Left lung (tissue), 10 donors: ENCODE measurements around the gene HRCT1. TPM values are rescaled to one million over a fixed set of nuclear protein-coding genes. Genes with fewer than 3 reads are reported as not detected.
"Not testable (repeated sequence)": the region's sequence is repeated elsewhere in the genome, so short reads cannot be mapped to it uniquely, and the experiment has no call there.

Source experiments
- ATAC-seq: fragments of 200-7000 bp; cut with Tn5 transposase; one replicate; pipeline ENCODE4 v1.9.1; 2020; ENCODE audit warnings: moderate library complexity
- DNase-seq, 4 donors: peaks; one replicate each; pipeline ENCODE4 v3.0.0-alpha.2; 2013 to 2020
- H3K27ac ChIP-seq, 2 donors: fragments of 200-600 bp; sonication (generic) in 1 of 2; one replicate each; pipeline versions ENCODE4 v1.5.0 to v1.8.0; 2020 to 2021
- H3K27me3 ChIP-seq, 2 donors: fragments of 200-600 bp; sonication (generic) in 1 of 2; one replicate each; pipeline versions ENCODE4 v1.5.0 to v1.8.0; 2020 to 2021
- H3K36me3 ChIP-seq, 2 donors: fragments of 200-600 bp; sonication (generic) in 1 of 2; one replicate each; pipeline versions ENCODE4 v1.5.0 to v1.8.0; 2020 to 2021
- H3K4me1 ChIP-seq, 2 donors: fragments of 200-600 bp; one replicate each; pipeline ENCODE4 v1.8.0; 2021
- H3K4me3 ChIP-seq, 2 donors: fragments of 200-600 bp; sonication (generic) in 1 of 2; one replicate each; pipeline versions ENCODE4 v1.5.0 to v1.8.0; 2020 to 2021; ENCODE audit warnings: mild to moderate bottlenecking in 1 of 2
- H3K9me3 ChIP-seq, 2 donors: fragments of 200-600 bp; sonication (generic) in 1 of 2; one replicate each; pipeline versions ENCODE4 v1.5.0 to v1.8.0; 2020 to 2021
- intact Hi-C, 2 donors: fragments of 100-400 bp; cut with DNase I; formaldehyde crosslinking; loops; one replicate each; pipeline versions ENCODE4 v1.11.2 to v1.14.2; 2022
- polyA plus RNA-seq, 6 donors: library from polyadenylated mRNA; unstranded; fragments of 120-200 nt; gene quantifications; one replicate each; pipeline ENCODE4 v1.2.1, GENCODE V29; 2013; ENCODE audit not compliant: insufficient read length in 6 of 6
- total RNA-seq, 2 donors: library from RNA; stranded (reverse); fragmentation: NEBNext Ultra II Directional; extraction: Animal tissue kit (Norgen Biotek cat#: 25700); gene quantifications; one replicate each; pipeline ENCODE4 v1.2.1, GENCODE V29; 2021
- TF ChIP-seq, protein P1 (sequence below), 2 donors: fragments of 200-600 bp; sonication (generic) in 1 of 2; IDR thresholded peaks; one replicate each; pipeline versions ENCODE4 v1.5.0 to v1.8.0; 2021; ENCODE audit warnings: antibody characterized with exemption in 2 of 2
- donor health status: DM: no; HTN: yes; CAD: no.
- donor health status: DM: no; HTN: no; CAD: no.

The HRCT1 gene
- total and polyA plus RNA-seq, 8 donors, result 0.29 to 3.1 (median 0.71) TPM; not detected in 1

DNA sequence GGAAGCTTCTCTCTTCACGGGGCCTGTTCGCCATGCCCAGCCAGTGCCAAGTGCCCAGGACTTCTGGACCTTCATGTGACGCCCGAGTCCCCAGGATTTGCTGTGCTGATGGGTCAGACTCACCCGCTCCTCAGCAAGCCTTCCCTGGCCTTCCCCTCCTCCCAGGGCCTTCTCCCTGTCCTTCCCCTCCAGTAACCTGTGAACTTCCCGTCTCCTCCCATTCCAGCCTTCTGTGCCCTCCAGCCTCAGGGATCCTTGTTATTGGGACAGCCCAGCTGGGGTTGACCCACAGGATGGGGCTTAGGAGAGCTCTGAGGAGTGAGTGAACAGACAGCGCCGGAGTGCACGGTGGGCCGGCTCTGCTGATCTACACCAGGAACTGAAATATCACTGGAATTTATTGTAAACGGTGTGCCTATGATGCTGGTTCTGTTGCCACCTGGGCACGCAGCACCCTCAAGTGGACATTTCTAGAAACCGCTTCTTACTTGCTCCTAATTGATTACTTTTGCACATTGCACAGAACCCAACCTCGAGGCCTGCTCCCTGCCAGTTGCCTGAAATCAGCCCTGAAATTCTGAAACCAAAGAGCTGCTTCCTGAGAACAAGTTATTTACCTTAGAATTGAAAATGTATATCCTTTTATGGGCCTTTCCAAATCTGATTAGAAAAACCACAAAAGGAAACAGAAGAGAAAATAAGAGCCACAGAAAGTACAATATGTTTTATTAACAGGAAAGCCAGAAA is 4.8 kb downstream of the HRCT1 start:
- DNase-seq, result no peak
- intact Hi-C loops, result no loop called here
- Histone ChIP-seq H3K27ac (peak overlapping the region; percentile 91 to 95), H3K36me3 (no peaks in the 10 kb centered on the region), H3K4me1 (peaks cover 42 to 62% of the 10 kb centered on the region in 2 donors), H3K4me3 (peak overlapping the region in 1 of 2 donors; percentile 30), H3K27me3 (no peaks in the 10 kb centered on the region), H3K9me3 (no peaks in the 10 kb centered on the region)
- no peak for ATAC-seq
- TF ChIP-seq, protein P1, sequence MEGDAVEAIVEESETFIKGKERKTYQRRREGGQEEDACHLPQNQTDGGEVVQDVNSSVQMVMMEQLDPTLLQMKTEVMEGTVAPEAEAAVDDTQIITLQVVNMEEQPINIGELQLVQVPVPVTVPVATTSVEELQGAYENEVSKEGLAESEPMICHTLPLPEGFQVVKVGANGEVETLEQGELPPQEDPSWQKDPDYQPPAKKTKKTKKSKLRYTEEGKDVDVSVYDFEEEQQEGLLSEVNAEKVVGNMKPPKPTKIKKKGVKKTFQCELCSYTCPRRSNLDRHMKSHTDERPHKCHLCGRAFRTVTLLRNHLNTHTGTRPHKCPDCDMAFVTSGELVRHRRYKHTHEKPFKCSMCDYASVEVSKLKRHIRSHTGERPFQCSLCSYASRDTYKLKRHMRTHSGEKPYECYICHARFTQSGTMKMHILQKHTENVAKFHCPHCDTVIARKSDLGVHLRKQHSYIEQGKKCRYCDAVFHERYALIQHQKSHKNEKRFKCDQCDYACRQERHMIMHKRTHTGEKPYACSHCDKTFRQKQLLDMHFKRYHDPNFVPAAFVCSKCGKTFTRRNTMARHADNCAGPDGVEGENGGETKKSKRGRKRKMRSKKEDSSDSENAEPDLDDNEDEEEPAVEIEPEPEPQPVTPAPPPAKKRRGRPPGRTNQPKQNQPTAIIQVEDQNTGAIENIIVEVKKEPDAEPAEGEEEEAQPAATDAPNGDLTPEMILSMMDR (IDR thresholded peaks at IDR 0.05), result peak; percentile 37 to 39

DNA sequence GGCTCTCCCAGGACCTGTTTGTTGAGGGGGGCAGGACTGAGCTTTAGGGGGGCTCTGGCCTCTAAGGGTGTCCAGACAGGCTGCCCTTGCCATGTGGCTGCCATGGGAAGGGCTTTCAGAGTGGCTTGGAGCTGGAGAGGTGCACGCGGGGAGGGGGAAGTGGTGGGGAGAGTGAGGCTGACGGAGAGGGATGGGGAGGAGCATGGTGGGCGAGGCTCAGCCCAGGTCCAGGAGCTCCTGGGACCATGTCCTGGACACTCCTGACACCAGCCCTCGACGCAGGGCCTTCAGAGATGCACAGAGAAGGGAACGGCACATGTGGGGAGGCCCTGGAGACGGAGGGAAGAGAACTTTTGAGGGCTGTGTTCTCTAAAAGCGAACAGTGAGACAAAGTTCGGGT is 5.7 kb downstream of the HRCT1 start:
- H3K27ac ChIP-seq, result peak overlapping the region in 1 of 2 donors; percentile 23
- DNase-seq (no peak), ATAC-seq (no peak)
- H3K36me3 ChIP-seq, result no peaks in the 10 kb centered on the region
- intact Hi-C loops, result no loop called here
- TF ChIP-seq, protein P1 (IDR thresholded peaks at IDR 0.05), result no peak
- H3K9me3 ChIP-seq, result no peaks in the 10 kb centered on the region
- H3K27me3 ChIP-seq, result no peaks in the 10 kb centered on the region
- H3K4me3 ChIP-seq, result peak overlapping the region in 1 of 2 donors; percentile 30
- peaks cover 33 to 53% of the 10 kb centered on the region in 2 donors for H3K4me1 ChIP-seq

DNA sequence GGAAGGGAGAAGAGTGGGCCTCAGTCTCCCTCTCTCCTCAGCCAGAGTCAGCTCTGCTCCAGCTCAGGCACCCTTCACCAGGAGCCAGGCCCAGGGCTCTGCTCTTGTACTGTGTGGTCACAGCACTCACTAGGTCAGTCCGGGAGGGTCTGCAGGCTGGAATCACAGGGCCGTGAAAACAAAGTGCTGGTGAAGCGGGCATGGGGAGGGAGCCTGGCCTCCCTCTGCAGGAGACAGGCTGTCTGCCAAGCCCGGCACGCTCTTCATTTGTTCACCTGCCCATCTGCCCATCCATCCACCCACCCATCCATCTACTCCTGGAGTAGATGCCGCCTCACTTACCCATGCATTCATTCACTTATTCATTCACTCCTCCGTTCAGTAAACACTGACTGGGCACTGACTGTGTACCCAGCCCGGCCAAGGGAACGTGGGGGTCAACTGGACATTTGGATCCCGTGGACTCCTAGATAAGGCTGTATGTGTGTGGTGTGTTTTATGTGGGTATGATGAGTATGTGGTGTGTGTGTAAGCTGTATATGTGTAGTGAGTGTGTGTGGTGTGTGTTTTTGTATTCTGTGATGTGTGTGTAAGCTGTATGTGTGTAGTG is 6.9 kb downstream of the HRCT1 start:
- Histone ChIP-seq H3K4me3 (peak overlapping the region in 1 of 2 donors; percentile 30), H3K27me3 (no peaks in the 10 kb centered on the region), H3K4me1 (peaks cover 21 to 41% of the 10 kb centered on the region in 2 donors), H3K36me3 (no peaks in the 10 kb centered on the region), H3K27ac (no peak overlapping the region), H3K9me3 (no peaks in the 10 kb centered on the region)
- ATAC-seq (no peak), DNase-seq (no peak)
- intact Hi-C loops, result no loop called here
- TF ChIP-seq, protein P1 (IDR thresholded peaks at IDR 0.05), result no peak

DNA sequence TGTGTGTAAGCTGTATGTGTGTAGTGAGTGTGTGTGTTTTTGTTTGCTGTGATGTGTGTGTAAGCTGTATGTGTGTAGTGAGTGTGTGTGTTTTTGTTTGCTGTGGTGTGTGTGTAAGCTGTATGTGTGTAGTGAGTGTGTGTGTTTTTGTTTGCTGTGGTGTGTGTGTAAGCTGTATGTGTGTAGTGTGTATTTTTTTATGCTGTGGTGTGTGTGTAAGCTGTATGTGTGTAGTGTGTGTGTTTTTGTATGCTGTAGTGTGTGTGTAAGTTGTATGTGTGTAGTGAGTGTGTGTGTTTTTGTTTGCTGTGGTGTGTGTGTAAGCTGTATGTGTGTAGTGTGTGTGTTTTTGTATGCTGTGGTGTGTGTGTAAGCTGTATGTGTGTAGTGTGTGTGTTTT is 7.4 kb downstream of the HRCT1 start:
- DNase-seq, H3K36me3 ChIP-seq, H3K27ac ChIP-seq, H3K27me3 ChIP-seq, intact Hi-C loops, ATAC-seq, H3K9me3 ChIP-seq, H3K4me3 ChIP-seq: not testable (repeated sequence)
- H3K4me1 ChIP-seq, result peaks cover 16 to 35% of the 10 kb centered on the region in 2 donors

DNA sequence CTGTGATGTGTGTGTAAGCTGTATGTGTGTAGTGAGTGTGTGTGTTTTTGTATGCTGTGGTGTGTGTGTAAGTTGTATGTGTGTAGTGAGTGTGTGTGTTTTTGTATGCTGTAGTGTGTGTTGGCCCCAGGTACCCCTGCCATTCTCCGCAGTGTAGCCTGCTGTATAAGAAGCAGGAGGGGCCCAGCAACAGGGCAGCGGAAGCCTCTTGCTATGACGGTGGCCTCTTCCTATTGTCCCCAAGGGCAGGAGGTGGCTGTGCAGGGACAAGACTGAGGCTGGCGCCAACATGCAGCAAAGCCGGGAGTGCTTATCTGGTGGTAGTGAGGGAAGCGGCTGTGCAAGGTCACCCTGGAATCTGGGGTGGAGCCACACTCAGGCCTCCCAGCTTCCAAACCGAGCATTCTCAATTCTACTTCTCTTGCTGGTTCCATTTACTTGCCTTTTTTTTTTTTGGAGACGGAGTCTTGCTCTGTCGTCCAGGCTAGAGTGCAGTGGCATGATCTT is 8.4 kb downstream of the HRCT1 start:
- Histone ChIP-seq H3K36me3 (no peaks in the 10 kb centered on the region), H3K4me3 (no peak overlapping the region), H3K9me3 (no peaks in the 10 kb centered on the region), H3K27me3 (no peaks in the 10 kb centered on the region), H3K4me1 (peaks cover 6 to 26% of the 10 kb centered on the region in 2 donors), H3K27ac (peak overlapping the region; percentile 2 to 45)
- ATAC-seq, result peak; percentile 67
- TF ChIP-seq, protein P1 (IDR thresholded peaks at IDR 0.05), result no peak
- peak in 3 of 4 donors; percentile 20 to 60 (median 50) for DNase-seq
- intact Hi-C loops, result no loop called here
